Globus pallidus (tissue), 1 donor: Measurements from ENCODE around the gene SLC16A4.
"Not testable (repeated sequence)": the region's sequence is repeated elsewhere in the genome, so short reads cannot be mapped to it uniquely, and the experiment has no call there.

Experiments
- DNase-seq: peaks from one replicate; pipeline ENCODE4 v3.0.0-alpha.2; 2015; ENCODE audit warnings: low spot score

SLC16A4 gene

GRCh38 chr1:110390692-110391245, at the start of gene SLC16A4:
TSS of gene SLC16A4 (minus strand) at chr1:110391026. CDS start at chr1:110389323, 1,703 bp downstream.
- DNase-seq: no peak

- DNase-seq: not testable (repeated sequence)
Measured at GRCh38 chr1:110439873-110440272, 49.0 kb upstream of the SLC16A4 start.

- no peak for DNase-seq
Measured at GRCh38 chr1:110438893-110439292, 48.1 kb upstream of the SLC16A4 start.

- not testable (repeated sequence) for DNase-seq
Measured at GRCh38 chr1:110437645-110438299, 46.9 kb upstream of the SLC16A4 start.

GRCh38 chr1:110436635-110437034, 45.8 kb upstream of the SLC16A4 start:
- DNase-seq: no peak

GRCh38 chr1:110434946-110435345, 44.1 kb upstream of the SLC16A4 start:
- no peak for DNase-seq

- DNase-seq: peak; percentile 3
Measured at GRCh38 chr1:110433803-110434202, 43.0 kb upstream of the SLC16A4 start.

GRCh38 chr1:110433213-110433612, 42.4 kb upstream of the SLC16A4 start:
- no peak for DNase-seq

GRCh38 chr1:110430901-110431300, 40.1 kb upstream of the SLC16A4 start:
- no peak for DNase-seq

GRCh38 chr1:110430366-110430765, 39.5 kb upstream of the SLC16A4 start:
- DNase-seq: no peak

GRCh38 chr1:110428946-110429345, 38.1 kb upstream of the SLC16A4 start:
- DNase-seq: no peak

- DNase-seq: no peak
Measured at GRCh38 chr1:110426854-110427253, 36.0 kb upstream of the SLC16A4 start.

- DNase-seq: no peak
Measured at GRCh38 chr1:110425612-110426152, 34.9 kb upstream of the SLC16A4 start.

- no peak for DNase-seq
Measured at GRCh38 chr1:110424699-110425611, 34.1 kb upstream of the SLC16A4 start.

- DNase-seq: no peak
Measured at GRCh38 chr1:110420874-110421793, 30.3 kb upstream of the SLC16A4 start.

- DNase-seq: no peak
Measured at GRCh38 chr1:110420023-110420662, 29.3 kb upstream of the SLC16A4 start.

- DNase-seq: no peak
Measured at GRCh38 chr1:110418729-110419128, 27.9 kb upstream of the SLC16A4 start.

- DNase-seq: not testable (repeated sequence)
Measured at GRCh38 chr1:110413045-110413444, 22.2 kb upstream of the SLC16A4 start.

- DNase-seq: peak; percentile 64
Measured at GRCh38 chr1:110412576-110412975, 21.8 kb upstream of the SLC16A4 start.

GRCh38 chr1:110411173-110411735, 20.4 kb upstream of the SLC16A4 start:
- DNase-seq: no peak

- DNase-seq: no peak
Measured at GRCh38 chr1:110409316-110409715, 18.5 kb upstream of the SLC16A4 start.
